ENCODE data around the gene ZFYVE19.

The ZFYVE19 gene

GRCh38 chr15:40843261-40843884 lies 36.5 kb downstream of the ZFYVE19 start:
- no peak for TF ChIP-seq GATA2 (IDR thresholded peaks at IDR 0.05; ENCODE audit: low read depth, low read length)
- TF ChIP-seq GATA3 (IDR thresholded peaks at IDR 0.05; ENCODE audit: low read depth, low read length) = no peak

- TF ChIP-seq GATA2 (IDR thresholded peaks at IDR 0.05; ENCODE audit: low read depth, low read length) (no peak), GATA3 (IDR thresholded peaks at IDR 0.05; ENCODE audit: low read depth, low read length) (no peak)
Measured at GRCh38 chr15:40843885-40844695, 37.2 kb downstream of the ZFYVE19 start, which contains the start of gene SPINT1. SPINT1 (plus strand) TSS chr15:40844048; CDS start chr15:40844555, 507 bp downstream.

GRCh38 chr15:40844696-40845030 lies 37.8 kb downstream of the ZFYVE19 start:
- TF ChIP-seq GATA2 (IDR thresholded peaks at IDR 0.05; ENCODE audit: low read depth, low read length) (no peak), GATA3 (IDR thresholded peaks at IDR 0.05; ENCODE audit: low read depth, low read length) (no peak)

GRCh38 chr15:40845036-40845435 lies 38.1 kb downstream of the ZFYVE19 start:
- TF ChIP-seq GATA2 (IDR thresholded peaks at IDR 0.05; ENCODE audit: low read depth, low read length) (no peak), GATA3 (IDR thresholded peaks at IDR 0.05; ENCODE audit: low read depth, low read length) (no peak)

GRCh38 chr15:40845511-40846284 lies 38.8 kb downstream of the ZFYVE19 start:
- TF ChIP-seq GATA3 (IDR thresholded peaks at IDR 0.05; ENCODE audit: low read depth, low read length) = no peak
- TF ChIP-seq GATA2 (IDR thresholded peaks at IDR 0.05; ENCODE audit: low read depth, low read length) = no peak

- TF ChIP-seq GATA2 (IDR thresholded peaks at IDR 0.05; ENCODE audit: low read depth, low read length) (no peak), GATA3 (IDR thresholded peaks at IDR 0.05; ENCODE audit: low read depth, low read length) (no peak)
Measured at GRCh38 chr15:40846841-40847222, 39.9 kb downstream of the ZFYVE19 start.

- TF ChIP-seq GATA3 (IDR thresholded peaks at IDR 0.05; ENCODE audit: low read depth, low read length) (no peak), GATA2 (IDR thresholded peaks at IDR 0.05; ENCODE audit: low read depth, low read length) (no peak)
Measured at GRCh38 chr15:40847223-40847961, 40.5 kb downstream of the ZFYVE19 start.

GRCh38 chr15:40850576-40851112 lies 43.8 kb downstream of the ZFYVE19 start:
- TF ChIP-seq GATA2 (IDR thresholded peaks at IDR 0.05; ENCODE audit: low read depth, low read length) = no peak
- TF ChIP-seq GATA3 (IDR thresholded peaks at IDR 0.05; ENCODE audit: low read depth, low read length) = no peak

GRCh38 chr15:40852529-40852928 lies 45.6 kb downstream of the ZFYVE19 start:
- TF ChIP-seq GATA3 (IDR thresholded peaks at IDR 0.05; ENCODE audit: low read depth, low read length) = no peak
- no peak for TF ChIP-seq GATA2 (IDR thresholded peaks at IDR 0.05; ENCODE audit: low read depth, low read length)

- TF ChIP-seq GATA3 (IDR thresholded peaks at IDR 0.05; ENCODE audit: low read depth, low read length) (no peak), GATA2 (IDR thresholded peaks at IDR 0.05; ENCODE audit: low read depth, low read length) (no peak)
Measured at GRCh38 chr15:40853241-40853890, 46.5 kb downstream of the ZFYVE19 start.

- TF ChIP-seq GATA3 (IDR thresholded peaks at IDR 0.05; ENCODE audit: low read depth, low read length) = no peak
- no peak for TF ChIP-seq GATA2 (IDR thresholded peaks at IDR 0.05; ENCODE audit: low read depth, low read length)
Measured at GRCh38 chr15:40854161-40854560, 47.3 kb downstream of the ZFYVE19 start.

- TF ChIP-seq GATA3 (IDR thresholded peaks at IDR 0.05; ENCODE audit: low read depth, low read length) (no peak), GATA2 (IDR thresholded peaks at IDR 0.05; ENCODE audit: low read depth, low read length) (no peak)
Measured at GRCh38 chr15:40855706-40856234, 48.9 kb downstream of the ZFYVE19 start.

- TF ChIP-seq GATA2 (IDR thresholded peaks at IDR 0.05; ENCODE audit: low read depth, low read length) (no peak), GATA3 (IDR thresholded peaks at IDR 0.05; ENCODE audit: low read depth, low read length) (no peak)
Measured at GRCh38 chr15:40856746-40857145, 49.9 kb downstream of the ZFYVE19 start.
